HFF-Myc (cell line): Measurements from ENCODE around the gene NAA15.
A peak's percentile ranks its signal among the peaks of the same experiment; 100 is the strongest.
"Not testable (repeated sequence)": the region's sequence is repeated elsewhere in the genome, so short reads cannot be mapped to it uniquely, and the experiment has no call there.

Experiments used
- DNase-seq: peaks from one replicate; pipeline ENCODE4 v3.0.0-alpha.2; 2011; ENCODE audit warnings: low read depth; ENCODE audit errors: extremely low read depth
- H3K4me3 ChIP-seq: replicated peaks from 2 replicates; pipeline ENCODE4 v1.5.1; 2011; ENCODE audit warnings: low read depth, mild to moderate bottlenecking, control low read depth, low read length
- TF ChIP-seq, protein P1 (sequence below): IDR thresholded peaks from 2 replicates; pipeline ENCODE4 v1.5.1; 2012; ENCODE audit warnings: mild to moderate bottlenecking, low read depth, low read length, control low read depth; ENCODE audit errors: missing control alignments

Gene NAA15

GRCh38 chr4:139419388-139419914 lies 118.1 kb downstream of the NAA15 start:
- peak; percentile 37 for DNase-seq
- H3K4me3 ChIP-seq = no peak overlapping the region
- TF ChIP-seq, protein P1, sequence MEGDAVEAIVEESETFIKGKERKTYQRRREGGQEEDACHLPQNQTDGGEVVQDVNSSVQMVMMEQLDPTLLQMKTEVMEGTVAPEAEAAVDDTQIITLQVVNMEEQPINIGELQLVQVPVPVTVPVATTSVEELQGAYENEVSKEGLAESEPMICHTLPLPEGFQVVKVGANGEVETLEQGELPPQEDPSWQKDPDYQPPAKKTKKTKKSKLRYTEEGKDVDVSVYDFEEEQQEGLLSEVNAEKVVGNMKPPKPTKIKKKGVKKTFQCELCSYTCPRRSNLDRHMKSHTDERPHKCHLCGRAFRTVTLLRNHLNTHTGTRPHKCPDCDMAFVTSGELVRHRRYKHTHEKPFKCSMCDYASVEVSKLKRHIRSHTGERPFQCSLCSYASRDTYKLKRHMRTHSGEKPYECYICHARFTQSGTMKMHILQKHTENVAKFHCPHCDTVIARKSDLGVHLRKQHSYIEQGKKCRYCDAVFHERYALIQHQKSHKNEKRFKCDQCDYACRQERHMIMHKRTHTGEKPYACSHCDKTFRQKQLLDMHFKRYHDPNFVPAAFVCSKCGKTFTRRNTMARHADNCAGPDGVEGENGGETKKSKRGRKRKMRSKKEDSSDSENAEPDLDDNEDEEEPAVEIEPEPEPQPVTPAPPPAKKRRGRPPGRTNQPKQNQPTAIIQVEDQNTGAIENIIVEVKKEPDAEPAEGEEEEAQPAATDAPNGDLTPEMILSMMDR = no peak

GRCh38 chr4:139420652-139421051 lies 119.3 kb downstream of the NAA15 start:
- TF ChIP-seq, protein P1 = no peak
- no peak overlapping the region for H3K4me3 ChIP-seq
- DNase-seq = no peak

DNA sequence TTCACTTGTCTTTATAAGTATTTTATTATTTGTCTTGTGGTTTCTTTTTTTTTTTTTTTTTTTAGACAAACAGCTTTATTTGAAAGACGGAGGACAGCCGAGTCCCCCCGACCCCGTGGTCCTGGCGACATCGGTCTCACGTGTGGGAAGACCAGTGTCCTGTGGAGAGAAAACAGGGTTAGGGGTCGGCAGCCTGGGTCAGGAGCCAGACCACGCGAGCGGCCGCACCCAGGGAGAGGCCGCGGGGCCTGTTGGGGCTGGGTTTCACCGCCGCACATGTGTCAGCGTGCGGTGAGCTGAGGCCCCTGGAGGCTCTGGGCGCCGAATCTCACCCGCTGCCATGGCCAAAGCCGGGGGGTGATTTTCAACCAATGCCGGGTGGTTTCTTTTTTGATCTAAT lies 134.8 kb downstream of the NAA15 start:
- H3K4me3 ChIP-seq = no peak overlapping the region
- TF ChIP-seq, protein P1 = no peak
- no peak for DNase-seq

DNA sequence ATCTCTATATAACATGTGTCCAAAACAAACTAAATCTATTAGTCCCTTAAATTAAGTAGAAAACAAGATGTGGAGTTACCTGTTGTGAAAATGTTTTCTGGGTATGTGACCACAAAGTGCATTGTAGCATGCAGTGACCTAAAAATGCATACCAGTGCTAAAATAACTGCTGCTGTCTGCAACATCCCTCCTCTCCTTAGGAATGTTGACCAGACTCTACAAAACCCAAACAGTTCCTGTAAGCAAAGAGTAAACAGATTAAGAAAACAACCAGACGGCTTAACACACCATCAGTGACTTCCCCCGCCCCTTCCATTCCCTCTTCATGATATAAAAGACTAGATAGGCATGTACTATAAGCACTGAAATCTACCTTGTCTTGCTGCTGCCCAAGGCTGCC lies 136.8 kb downstream of the NAA15 start:
- H3K4me3 ChIP-seq = no peak overlapping the region
- TF ChIP-seq, protein P1 = no peak
- no peak for DNase-seq

- H3K4me3 ChIP-seq = no peak overlapping the region
- DNase-seq = no peak
- TF ChIP-seq, protein P1 = no peak
These were observed 139.7 kb downstream of the NAA15 start for GRCh38 chr4:139441029-139441428.

DNA sequence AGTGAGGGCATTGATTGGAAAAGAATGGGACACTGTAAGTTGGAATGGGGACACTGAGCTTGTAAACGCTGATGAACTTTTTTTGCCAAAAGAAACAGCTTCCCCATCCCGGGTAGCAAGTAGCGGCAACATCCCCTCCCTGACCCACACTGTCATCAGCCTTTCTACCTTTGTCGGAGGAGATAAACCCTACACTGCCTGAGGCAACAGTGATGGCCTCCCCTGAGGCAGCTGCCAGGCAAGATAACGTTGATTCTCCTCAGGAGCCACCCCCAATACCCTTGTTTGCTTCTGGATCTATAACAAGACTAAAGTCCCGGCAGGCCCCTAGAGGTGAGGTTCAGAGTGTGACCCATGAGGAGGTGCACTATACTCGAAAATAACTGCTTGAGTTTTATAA lies 142.4 kb downstream of the NAA15 start:
- no peak for DNase-seq
- no peak overlapping the region for H3K4me3 ChIP-seq
- TF ChIP-seq, protein P1 = no peak

GRCh38 chr4:139444881-139445280 lies 143.6 kb downstream of the NAA15 start:
- not testable (repeated sequence) for DNase-seq, H3K4me3 ChIP-seq

GRCh38 chr4:139447078-139447477 lies 145.8 kb downstream of the NAA15 start:
- H3K4me3 ChIP-seq, DNase-seq: not testable (repeated sequence)
